GM12875 (cell line): Measurements from ENCODE around the gene BTG2.

ENCODE experiments used
- H3K4me3 ChIP-seq: one replicate; pipeline ENCODE4 v1.5.1; 2011; ENCODE audit warnings: low read depth, low read length, control low read depth
- TF ChIP-seq, protein P1 (sequence below): IDR thresholded peaks from 2 replicates; pipeline ENCODE4 v1.5.1; 2011; ENCODE audit warnings: low read depth, mild to moderate bottlenecking, control low read depth, inconsistent platforms, low read length, moderate library complexity, borderline replicate concordance; ENCODE audit not compliant: insufficient read depth

Gene BTG2

DNA sequence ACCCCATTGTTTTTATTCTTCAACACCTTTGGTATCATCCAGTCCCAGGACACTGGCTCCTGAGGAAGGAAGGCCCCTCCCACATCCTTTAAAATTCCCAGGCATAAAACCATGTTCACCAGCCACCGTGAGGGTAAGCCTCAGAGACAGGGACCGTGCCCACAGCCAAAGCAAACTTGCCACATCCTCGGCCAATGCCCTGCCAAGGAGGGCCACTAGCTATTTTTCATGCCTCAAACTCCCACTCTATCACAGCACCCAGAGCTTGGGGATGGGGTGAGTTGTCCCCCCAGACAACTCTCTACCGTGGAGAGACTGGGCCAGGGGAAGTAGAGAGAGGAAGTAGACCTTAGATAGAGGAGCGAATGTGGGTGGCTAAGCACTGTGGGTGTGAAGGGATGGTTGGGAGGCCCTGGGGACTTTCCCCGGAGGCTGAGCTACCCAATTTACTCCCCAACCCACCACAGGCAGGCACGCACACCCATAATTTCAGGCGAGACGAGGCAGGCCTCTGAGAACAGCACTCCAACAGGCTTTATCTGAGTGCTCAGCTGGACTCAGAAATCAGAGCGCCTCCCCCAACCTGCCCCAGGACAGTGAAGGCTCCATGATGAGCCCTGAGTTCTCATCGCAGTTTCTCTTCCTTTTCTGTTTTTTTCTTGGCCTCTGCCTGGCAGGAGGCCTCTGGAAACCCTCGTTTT lies 15.9 kb upstream of the BTG2 start:
- TF ChIP-seq, protein P1, sequence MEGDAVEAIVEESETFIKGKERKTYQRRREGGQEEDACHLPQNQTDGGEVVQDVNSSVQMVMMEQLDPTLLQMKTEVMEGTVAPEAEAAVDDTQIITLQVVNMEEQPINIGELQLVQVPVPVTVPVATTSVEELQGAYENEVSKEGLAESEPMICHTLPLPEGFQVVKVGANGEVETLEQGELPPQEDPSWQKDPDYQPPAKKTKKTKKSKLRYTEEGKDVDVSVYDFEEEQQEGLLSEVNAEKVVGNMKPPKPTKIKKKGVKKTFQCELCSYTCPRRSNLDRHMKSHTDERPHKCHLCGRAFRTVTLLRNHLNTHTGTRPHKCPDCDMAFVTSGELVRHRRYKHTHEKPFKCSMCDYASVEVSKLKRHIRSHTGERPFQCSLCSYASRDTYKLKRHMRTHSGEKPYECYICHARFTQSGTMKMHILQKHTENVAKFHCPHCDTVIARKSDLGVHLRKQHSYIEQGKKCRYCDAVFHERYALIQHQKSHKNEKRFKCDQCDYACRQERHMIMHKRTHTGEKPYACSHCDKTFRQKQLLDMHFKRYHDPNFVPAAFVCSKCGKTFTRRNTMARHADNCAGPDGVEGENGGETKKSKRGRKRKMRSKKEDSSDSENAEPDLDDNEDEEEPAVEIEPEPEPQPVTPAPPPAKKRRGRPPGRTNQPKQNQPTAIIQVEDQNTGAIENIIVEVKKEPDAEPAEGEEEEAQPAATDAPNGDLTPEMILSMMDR, result 0 out of 2 replicates have a peak, but pooled peaks have one; percentile 11
- H3K4me3 ChIP-seq, result peak overlapping the region; percentile 57

- H3K4me3 ChIP-seq, result peak overlapping the region; percentile 57
- TF ChIP-seq, protein P1, result no peak
These were observed 15.4 kb upstream of the BTG2 start for GRCh38 chr1:203289982-203290260.

DNA sequence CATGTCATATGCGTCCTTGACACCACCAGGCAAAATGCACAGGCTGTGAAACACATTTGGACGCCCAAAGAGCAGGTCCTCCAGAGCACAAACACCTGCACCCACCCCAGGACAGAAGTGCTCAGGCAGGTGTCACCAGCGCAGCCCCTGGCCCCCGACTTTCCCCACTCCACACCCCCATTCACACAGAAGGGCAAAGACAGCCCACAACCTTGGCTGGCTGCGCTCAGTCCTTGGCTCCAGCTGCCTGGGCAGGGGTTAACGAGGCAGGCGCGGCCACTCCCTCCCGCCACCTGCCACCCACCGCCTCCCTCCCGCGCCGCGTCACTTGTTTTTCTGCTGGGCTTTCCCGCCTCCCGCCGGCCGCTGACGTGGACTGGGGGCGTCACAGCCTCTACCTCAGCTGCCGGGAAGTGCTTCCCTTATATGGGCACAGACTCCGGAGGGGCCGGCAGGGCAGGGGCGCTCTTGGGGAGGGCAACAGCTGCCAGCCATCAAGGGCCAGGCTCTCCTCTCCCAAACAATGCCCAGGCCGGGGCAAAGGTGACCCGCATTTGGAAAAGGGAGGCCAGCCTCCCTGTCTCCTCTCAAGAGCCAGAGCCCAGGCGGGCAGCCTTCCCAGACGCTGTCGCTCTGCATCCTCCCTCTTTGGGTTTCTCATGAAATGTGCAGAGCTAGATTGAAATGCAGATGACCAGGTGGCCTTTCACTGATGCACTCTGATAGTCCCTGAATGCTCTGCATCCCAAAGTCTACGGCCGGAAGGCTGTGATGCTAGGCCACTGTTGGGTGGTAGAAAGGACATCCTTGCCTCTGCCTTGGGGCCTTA lies 14.8 kb upstream of the BTG2 start:
- TF ChIP-seq, protein P1, result no peak
- peak overlapping the region; percentile 57 for H3K4me3 ChIP-seq

- no peak overlapping the region for H3K4me3 ChIP-seq
- TF ChIP-seq, protein P1, result no peak
These were observed 13.9 kb upstream of the BTG2 start for GRCh38 chr1:203291201-203292096.

GRCh38 chr1:203295796-203296195 lies 9.5 kb upstream of the BTG2 start:
- TF ChIP-seq, protein P1, result no peak
- H3K4me3 ChIP-seq, result no peak overlapping the region

DNA sequence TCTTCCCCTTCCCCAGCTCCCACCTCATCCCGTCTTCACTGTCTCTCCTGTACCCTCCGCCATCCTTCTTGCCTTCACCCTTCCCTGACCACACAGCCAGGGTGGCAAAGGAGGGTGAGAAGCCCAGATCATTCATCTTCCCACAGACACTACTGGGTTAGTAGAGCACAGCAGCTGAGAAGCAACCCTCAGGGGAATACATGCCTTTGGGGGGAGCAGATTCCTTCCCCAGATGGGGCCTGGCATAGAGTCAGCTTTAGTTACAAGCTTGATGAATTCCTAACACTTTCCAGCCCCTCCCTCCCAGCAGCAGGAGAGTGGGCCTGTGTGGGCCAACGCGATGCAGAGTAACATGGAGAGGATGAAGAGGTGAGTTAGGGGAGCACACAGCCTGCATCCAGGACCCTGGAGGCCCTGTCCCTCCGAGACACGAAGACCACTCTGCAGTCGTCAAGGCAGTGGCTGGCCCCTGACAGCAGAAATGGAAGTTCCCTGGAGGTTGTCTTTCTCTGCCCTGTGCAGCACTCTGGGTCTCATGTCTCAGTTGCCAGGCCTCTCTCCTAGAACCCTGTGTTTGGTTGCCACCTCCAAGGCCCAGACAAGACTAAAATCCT lies 8.8 kb upstream of the BTG2 start:
- no peak overlapping the region for H3K4me3 ChIP-seq
- TF ChIP-seq, protein P1, result no peak
